HEK293 (cell line): ENCODE measurements around the gene SYNGAP1.

Experiments
- ZBTB26 ChIP-seq: fragments of 450-650 bp; formaldehyde crosslinking; optimal IDR thresholded peaks from 2 replicates; pipeline ENCODE3; 2016; ENCODE audit warnings: missing biosample characterization, mild to moderate bottlenecking, missing genetic modification characterization
- ZFP37 ChIP-seq: fragments of 450-650 bp; formaldehyde crosslinking; IDR thresholded peaks from 2 replicates; pipeline ENCODE4 v1.5.1; 2016; ENCODE audit warnings: missing biosample characterization, missing genetic modification characterization
- ZNF274 ChIP-seq, 2 experiments: fragments of 200-500 bp in 1 of 2; fragments of 450-650 bp in 1 of 2; sonication (Bioruptor generic) in 1 of 2; formaldehyde crosslinking in 1 of 2; IDR thresholded peaks; 2 replicates each; pipeline versions ENCODE4 v1.5.1 to v1.6.1; 2014 to 2016; ENCODE audit warnings: borderline replicate concordance in 1 of 2, inconsistent platforms in 1 of 2, low read length in 1 of 2, missing biosample characterization in 1 of 2, missing genetic modification characterization in 1 of 2
- ZNF311 ChIP-seq: fragments of 450-650 bp; formaldehyde crosslinking; IDR thresholded peaks from 2 replicates; pipeline ENCODE4 v1.5.1; 2017; ENCODE audit warnings: missing biosample characterization, missing genetic modification characterization, borderline replicate concordance
- ZNF561 ChIP-seq: fragments of 450-650 bp; IDR thresholded peaks from 2 replicates; pipeline ENCODE4 v1.5.1; 2018; ENCODE audit warnings: missing biosample characterization, missing genetic modification characterization, borderline replicate concordance
- ZXDB ChIP-seq: fragments of 450-650 bp; formaldehyde crosslinking; IDR thresholded peaks from 2 replicates; pipeline ENCODE4 v1.5.1; 2016; ENCODE audit warnings: missing biosample characterization, missing genetic modification characterization
- TF ChIP-seq, protein P1 (sequence below): fragments of 450-650 bp; formaldehyde crosslinking; IDR thresholded peaks from 2 replicates; pipeline ENCODE4 v1.5.1; 2016; ENCODE audit warnings: missing biosample characterization, missing genetic modification characterization
- TF ChIP-seq, protein P2 (sequence below): fragments of 450-650 bp; formaldehyde crosslinking; IDR thresholded peaks from 2 replicates; pipeline ENCODE4 v1.5.1; 2016; ENCODE audit warnings: missing biosample characterization, missing genetic modification characterization
- TF ChIP-seq, protein P3 (sequence below): fragments of 450-650 bp; formaldehyde crosslinking; IDR thresholded peaks from 2 replicates; pipeline ENCODE4 v1.5.1; 2016; ENCODE audit warnings: missing biosample characterization, missing genetic modification characterization

DNA sequence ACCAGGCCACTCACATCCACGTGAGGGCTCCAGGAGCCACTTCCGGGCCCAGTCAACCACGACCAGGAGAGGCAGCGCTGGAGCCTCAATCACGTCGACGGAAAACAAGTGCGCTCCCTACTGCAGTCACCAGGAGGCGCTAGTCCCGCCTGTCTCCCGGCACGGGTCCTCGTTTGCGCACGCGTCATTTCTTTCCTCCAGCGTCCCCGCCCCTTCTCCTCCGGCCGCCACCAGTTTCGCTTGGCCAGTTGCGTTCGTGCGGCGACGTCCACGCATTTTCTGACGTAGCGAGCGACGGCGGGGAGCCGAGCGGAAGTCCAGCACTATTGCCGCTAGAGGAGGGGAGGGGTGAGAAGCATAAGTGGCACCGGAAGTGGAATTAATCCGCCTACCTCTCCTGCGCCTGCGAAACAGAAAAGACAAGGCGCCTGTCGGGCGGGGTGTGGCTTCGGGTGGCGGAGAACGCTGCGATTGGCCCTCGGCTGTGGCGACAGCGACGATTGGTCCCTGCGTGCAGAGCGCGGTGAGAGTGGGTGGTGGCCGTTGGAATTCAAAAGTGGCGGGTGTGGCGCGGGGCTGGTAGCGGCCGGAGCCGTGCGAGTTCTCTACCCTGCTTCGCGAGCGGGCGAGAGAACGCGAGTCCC, 28.5 kb upstream of the SYNGAP1 start, which contains the start of gene KIFC1:
- TF ChIP-seq, protein P1, sequence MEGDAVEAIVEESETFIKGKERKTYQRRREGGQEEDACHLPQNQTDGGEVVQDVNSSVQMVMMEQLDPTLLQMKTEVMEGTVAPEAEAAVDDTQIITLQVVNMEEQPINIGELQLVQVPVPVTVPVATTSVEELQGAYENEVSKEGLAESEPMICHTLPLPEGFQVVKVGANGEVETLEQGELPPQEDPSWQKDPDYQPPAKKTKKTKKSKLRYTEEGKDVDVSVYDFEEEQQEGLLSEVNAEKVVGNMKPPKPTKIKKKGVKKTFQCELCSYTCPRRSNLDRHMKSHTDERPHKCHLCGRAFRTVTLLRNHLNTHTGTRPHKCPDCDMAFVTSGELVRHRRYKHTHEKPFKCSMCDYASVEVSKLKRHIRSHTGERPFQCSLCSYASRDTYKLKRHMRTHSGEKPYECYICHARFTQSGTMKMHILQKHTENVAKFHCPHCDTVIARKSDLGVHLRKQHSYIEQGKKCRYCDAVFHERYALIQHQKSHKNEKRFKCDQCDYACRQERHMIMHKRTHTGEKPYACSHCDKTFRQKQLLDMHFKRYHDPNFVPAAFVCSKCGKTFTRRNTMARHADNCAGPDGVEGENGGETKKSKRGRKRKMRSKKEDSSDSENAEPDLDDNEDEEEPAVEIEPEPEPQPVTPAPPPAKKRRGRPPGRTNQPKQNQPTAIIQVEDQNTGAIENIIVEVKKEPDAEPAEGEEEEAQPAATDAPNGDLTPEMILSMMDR (tag by site-specific recombination) = peak; percentile 100
- peak; percentile 92 for TF ChIP-seq ZBTB26
- 0 out of 2 replicates have a peak, but pooled peaks have one; percentile 51 for TF ChIP-seq ZNF561 (tag by site-specific recombination)
- TF ChIP-seq ZNF274 (IDR thresholded peaks at IDR 0.05; ENCODE audit: low read length) = no peak
- no peak for TF ChIP-seq ZNF274 (tag by site-specific recombination; IDR thresholded peaks at IDR 0.05; ENCODE audit: borderline replicate concordance)
- no peak for TF ChIP-seq ZNF311 (tag by site-specific recombination)
- TF ChIP-seq ZXDB (tag by site-specific recombination) = peak; percentile 66
- TF ChIP-seq ZFP37 (tag by site-specific recombination) = no peak
- TF ChIP-seq, protein P2, sequence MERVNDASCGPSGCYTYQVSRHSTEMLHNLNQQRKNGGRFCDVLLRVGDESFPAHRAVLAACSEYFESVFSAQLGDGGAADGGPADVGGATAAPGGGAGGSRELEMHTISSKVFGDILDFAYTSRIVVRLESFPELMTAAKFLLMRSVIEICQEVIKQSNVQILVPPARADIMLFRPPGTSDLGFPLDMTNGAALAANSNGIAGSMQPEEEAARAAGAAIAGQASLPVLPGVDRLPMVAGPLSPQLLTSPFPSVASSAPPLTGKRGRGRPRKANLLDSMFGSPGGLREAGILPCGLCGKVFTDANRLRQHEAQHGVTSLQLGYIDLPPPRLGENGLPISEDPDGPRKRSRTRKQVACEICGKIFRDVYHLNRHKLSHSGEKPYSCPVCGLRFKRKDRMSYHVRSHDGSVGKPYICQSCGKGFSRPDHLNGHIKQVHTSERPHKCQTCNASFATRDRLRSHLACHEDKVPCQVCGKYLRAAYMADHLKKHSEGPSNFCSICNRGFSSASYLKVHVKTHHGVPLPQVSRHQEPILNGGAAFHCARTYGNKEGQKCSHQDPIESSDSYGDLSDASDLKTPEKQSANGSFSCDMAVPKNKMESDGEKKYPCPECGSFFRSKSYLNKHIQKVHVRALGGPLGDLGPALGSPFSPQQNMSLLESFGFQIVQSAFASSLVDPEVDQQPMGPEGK = peak; percentile 59; the same call in 1 of the 2 replicates
- TF ChIP-seq, protein P3, sequence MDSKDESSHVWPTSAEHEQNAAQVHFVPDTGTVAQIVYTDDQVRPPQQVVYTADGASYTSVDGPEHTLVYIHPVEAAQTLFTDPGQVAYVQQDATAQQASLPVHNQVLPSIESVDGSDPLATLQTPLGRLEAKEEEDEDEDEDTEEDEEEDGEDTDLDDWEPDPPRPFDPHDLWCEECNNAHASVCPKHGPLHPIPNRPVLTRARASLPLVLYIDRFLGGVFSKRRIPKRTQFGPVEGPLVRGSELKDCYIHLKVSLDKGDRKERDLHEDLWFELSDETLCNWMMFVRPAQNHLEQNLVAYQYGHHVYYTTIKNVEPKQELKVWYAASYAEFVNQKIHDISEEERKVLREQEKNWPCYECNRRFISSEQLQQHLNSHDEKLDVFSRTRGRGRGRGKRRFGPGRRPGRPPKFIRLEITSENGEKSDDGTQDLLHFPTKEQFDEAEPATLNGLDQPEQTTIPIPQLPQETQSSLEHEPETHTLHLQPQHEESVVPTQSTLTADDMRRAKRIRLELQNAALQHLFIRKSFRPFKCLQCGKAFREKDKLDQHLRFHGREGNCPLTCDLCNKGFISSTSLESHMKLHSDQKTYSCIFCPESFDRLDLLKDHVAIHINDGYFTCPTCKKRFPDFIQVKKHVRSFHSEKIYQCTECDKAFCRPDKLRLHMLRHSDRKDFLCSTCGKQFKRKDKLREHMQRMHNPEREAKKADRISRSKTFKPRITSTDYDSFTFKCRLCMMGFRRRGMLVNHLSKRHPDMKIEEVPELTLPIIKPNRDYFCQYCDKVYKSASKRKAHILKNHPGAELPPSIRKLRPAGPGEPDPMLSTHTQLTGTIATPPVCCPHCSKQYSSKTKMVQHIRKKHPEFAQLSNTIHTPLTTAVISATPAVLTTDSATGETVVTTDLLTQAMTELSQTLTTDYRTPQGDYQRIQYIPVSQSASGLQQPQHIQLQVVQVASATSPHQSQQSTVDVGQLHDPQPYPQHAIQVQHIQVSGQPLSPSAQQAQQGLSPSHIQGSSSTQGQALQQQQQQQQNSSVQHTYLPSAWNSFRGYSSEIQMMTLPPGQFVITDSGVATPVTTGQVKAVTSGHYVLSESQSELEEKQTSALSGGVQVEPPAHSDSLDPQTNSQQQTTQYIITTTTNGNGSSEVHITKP (tag by site-specific recombination) = peak; percentile 65; the same call in 1 of the 2 replicates
